Measurements from ENCODE around the gene LCN12.
A peak's percentile ranks its signal among the peaks of the same experiment; 100 is the strongest.

LCN12 gene

DNA sequence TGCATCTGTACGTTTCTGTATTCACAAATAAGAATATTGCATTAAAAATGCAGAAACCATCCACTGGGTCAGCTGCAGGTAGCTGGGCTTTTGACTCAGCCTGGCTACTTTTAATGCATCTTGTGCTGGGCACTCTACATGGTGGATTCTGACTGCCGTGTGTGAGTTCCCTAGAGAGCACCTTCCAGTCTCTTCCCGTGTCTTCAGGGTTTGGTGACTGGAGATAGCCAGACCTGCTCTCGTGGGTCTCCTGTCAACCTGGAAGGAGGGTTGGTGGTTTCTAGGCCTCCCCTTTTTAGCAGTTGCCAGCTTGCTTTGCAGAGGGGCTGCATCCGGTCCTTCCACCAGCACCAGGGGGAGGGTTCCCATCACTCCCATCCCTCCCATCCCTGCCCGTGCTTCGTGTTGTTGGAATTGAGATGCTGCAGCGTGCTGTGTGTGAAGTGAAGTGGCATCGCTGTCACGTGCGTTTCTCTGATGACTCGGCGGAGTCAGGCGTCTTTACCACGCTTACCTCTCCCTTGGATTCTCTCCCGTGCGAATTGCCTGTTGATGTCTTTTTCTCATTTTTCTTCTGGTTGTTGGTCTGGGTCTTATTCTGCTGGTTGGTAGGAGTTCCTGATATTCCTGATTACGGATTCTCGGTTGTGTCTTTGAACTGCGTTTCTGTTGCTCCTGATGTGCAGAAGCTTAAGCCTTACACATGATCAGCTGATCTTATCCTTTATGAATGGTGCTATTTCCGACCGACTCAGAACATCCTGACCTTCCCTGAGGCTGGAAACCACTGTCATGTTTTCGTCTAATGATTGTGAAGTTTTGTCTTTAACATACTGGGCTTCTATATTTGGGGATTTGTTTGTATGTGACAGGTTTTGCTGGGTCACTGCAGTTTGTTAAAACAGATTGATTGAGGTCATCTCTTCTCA, 24.5 kb upstream of the LCN12 start:
- no peak for DNase-seq

DNA sequence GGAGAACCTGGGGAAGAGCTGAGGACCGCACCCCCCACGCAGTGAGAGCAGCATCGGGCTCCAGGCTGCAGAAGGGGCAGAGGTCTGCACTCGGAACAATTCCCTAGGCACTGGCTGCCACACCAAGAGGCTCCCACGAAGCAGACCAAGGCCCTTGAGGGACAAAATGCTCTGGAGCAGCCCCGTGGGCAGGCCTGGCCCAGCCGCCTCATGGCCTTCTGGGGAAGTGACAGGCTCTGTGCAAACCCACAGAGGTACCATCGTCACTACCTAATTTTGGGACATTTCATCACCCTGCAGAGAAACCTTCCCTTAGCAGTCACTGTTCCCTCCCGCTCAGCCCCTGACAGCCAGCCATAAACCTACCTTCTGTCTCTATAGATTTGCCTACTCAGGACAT, 23.5 kb upstream of the LCN12 start:
- DNase-seq = no peak

DNA sequence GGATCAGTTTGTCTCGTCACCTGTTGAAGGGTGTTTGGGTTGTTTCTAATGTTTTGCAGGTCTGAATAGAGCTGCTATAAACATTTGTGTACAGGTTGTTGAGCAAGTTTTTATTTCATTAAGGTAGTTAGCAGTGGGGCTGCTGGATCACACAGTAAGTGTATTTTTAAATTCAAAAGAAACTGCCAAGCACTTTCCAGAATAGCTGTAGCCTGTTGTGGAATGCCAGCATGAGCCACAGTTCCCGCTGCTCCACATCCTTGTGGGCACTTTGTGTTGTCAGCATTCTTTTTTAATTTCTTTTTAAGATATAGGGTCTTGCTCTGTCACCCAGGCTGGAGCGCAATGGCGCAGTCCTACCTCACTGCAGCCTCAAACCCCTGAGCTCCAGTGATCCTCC, 22.1 kb upstream of the LCN12 start:
- no peak for DNase-seq

DNA sequence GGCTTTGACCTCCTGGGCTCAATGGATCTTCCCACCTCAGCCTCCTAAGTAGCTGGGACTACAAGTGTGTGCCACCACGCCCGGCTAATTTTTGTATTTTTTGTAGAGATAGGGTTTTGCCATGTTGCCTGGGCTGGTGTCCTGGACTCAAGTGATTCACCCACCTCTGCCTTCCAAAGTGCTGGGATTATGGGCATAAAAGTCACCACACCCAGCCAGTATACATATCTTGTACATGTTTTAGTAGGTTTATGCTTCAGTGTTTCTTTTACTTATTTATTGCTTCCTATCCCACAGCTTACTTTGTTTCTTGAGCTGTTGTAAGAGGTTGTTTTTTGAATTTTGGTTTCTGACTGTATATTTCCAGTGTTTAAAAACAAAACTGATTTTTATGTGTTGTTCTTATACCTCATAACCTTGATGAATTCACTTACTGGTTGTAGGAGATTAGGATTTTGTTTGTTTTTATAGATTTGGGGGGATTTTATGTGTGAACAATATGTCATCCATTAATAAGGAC, 20.4 kb upstream of the LCN12 start:
- no peak for DNase-seq

DNA sequence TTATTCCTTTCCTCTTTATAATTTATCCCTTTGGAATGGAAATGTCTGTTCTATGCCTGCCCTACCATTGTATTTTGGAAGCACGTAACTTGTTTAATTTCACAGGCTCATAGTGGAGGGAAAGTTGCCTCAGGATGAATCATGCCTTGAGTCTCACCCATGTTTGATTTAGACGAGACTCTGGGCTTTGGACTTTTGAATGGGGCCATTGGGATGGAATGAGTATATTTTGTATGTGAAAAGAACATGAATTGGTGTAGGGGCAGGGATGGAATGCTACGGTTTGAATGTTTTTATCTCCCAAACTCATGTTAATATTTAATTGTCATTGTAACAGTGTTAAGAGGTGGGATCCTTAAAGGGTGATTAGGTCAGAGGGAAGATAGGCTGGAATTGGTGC, 17.8 kb upstream of the LCN12 start:
- no peak for DNase-seq

DNA sequence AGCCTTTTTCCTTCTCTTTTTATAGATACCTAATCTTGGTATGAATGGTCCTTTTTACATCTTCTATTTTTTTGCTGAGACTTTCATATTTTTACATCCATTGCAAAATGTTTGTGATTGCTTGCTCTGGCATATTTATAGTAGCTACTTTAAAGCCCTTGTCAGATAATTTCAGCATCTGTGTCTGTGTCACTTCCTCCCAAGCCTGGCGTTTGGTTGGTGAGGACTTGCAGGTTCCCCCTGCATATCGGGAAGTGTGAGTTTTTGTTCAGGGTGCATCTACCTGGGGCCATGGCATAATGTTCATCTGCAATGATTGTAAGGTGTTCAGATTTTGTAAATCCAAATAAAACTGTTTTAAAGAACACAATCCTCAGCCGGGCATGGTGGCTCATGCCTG, 16.4 kb upstream of the LCN12 start:
- no peak for DNase-seq

DNA sequence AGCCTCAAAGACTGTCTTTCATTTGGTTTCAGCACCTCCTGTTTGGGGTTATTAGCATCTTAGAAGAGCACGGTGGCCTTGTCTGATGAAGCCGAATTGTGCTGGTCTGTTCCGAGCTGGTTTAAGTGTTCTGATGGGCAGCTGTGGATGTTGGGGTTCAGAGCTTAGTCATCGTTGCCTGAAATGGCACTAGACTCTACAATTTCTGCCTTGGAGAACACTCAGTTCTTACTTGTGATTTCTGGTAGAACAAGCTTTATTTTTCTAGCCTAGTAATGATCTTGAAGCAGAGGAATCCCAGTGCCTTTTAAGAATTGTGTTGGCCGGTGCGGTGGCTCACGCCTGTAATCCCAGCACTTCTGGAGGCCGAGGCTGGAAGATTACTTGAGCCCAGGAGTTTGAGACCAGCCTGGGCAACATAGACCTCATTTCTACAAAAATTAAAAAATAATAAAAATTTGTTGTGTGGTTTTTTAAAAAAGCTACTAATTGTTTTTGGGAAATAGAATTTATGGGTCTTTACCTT, 15.4 kb upstream of the LCN12 start:
- no peak for DNase-seq

DNA sequence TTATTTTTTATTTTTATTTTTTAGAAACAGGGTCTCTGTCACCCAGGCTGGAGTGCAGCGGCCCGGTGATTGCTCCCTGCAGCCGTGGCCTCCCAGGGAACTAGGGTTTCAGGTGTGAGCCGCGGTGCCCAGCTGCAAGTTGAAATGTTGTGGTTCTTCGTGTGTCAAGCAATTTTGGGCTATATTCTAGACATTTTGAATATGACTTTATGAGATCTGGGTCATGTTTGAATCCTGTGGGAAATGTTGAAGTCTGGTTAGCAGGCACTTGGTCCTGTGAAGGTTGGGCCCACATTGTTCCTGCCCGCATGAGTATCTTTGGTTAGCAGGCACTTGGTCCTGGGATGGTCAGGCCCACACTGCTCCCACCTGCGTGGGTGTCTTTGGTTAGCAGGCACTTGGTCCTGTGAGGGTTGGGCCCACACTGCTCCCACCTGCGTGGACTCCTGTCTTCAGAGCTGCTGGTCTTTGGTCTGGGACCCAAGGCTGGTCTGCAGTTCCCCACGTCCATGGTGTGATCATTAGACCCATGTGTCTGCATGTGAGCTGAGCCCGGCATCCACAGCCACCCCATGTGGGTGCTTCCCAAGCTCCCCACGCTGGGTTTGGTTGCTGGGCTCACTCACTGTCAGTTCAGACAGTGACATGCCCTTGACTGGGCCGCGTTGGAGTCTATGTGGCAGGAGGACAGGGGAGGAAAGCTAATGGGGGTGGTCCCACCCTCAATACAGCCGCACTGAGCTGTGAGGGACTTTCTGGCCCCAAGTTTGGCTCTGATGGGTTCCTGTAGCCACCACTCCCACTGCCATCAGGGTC, 14.7 kb upstream of the LCN12 start:
- DNase-seq = no peak

DNA sequence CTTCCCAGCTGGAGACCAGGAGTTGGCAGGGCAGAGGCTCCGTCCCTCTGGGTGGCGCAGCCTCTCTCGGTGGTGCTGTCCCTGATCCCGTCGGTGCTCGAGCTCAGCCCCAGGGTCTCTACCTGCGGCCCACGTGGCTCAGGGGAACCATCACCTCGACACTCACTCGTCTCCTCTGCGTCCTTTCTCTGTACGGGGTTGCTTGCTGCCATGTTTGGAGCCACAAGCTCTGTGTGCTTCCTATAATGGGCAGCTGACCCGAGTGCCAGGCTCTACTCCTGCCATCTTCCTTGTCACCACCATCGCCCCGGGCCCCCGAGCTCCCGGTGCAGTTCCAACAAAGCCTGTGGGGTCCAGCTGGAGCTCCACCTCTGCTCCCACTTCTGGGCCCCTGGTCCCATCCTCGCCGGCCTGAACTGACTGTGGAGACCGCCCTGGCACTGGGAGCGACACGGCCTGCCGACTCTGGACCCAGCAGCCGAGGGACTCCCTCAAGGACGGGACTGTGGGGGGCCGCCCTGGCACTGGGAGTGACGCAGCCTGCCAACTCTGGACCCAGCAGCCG, 12.6 kb upstream of the LCN12 start:
- no peak for DNase-seq

DNA sequence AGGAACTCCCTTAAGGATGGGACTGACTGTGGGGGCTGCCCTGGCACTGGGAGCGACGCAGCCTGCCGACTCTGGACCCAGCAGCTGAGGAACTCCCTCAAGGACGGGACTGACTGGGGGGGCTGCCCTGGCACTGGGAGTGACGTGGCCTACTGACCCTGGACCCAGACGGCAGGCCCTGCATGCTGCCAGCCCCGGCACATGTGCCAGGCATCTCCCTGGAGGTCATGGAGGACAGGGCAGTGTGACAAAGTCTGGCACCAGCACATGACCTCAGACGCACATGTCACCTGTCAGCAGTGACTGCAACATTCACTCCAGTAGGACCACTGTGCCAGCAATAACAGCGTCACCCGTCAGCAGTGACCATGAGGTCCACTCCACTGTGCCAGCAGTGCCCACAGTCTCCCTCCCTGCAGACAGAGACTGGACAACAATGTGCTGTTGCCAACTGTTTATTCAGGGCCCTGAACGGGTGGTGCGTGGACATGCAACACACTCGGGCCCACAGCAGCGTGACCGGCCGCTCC, 12.0 kb upstream of the LCN12 start:
- no peak for DNase-seq

DNA sequence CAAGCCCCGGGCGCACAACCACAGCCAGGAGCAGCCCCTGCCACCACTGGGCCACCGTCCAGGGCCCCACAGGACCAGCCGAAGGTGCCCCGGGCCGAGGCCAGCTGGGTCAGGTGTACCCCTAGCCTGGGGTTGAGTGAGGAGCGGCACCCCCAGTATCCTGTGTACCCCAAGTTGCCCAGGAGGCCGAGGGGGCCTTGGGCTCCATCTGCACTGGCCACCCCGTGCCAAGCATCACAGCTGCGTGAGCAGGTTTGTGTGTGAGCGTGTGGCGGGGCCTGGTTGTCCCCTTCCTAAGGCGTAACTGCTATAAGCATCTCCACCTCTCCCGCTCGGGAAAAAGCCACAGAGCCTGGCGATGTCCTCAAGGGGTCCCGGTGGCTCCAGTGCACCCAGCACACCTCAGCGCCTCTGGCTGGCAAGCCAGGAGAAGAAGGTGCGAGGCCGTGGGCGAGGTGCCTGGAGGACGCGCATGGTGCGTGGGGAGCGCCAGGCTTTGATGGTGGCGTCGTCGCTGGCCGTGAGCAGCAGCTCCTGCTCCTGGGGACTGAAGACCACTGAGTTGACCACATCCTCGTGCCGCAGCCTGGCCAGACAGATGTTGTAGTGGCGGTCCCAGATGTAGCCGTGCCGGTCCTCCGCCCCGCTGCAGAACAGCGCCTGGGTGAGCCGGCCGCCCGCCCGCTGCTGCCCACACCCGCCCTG, 11.4 kb upstream of the LCN12 start:
- no peak for DNase-seq

DNA sequence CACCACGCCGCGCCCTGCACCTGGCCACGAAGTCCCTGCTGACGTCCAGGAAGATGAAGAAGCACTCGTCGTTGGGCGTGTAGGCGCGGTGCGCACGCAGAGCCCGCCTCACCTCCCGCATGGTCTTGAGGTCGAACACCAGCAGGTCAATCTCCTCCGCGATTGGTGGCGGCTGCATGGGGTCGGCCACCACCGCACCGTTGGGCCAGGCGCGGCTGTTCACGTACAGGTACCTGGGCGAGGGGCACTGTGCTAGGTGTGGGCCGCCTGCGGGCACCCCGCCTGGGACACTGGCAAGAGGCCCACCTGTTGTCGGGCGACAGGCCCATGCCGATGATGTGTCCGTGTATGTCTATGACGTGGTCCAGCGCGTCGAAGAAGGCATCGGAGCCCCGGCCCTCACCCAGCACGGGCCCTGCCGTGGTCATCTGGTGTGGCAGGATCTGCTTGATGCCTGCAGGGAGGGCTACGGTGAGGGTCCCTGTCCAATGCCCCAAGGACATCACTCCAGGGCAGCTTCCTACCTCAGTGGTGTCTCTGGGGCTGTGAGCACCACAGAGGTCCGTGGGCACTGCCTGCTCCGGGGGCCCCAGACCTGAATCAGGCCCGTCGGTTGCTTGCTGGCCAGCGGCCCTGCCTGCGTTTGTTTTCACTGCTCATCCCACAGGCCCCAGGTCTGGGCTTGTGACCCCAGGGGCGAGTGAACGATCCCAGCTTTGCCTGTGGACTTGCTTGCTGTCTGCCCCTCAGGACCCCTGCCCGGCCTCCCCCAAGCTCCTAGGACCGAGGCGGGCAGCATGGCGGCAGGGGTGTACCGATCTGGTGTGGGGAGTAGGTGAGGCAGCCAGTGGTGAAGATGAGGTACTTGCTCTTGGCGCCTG, 10.6 kb upstream of the LCN12 start:
- DNase-seq = no peak

DNA sequence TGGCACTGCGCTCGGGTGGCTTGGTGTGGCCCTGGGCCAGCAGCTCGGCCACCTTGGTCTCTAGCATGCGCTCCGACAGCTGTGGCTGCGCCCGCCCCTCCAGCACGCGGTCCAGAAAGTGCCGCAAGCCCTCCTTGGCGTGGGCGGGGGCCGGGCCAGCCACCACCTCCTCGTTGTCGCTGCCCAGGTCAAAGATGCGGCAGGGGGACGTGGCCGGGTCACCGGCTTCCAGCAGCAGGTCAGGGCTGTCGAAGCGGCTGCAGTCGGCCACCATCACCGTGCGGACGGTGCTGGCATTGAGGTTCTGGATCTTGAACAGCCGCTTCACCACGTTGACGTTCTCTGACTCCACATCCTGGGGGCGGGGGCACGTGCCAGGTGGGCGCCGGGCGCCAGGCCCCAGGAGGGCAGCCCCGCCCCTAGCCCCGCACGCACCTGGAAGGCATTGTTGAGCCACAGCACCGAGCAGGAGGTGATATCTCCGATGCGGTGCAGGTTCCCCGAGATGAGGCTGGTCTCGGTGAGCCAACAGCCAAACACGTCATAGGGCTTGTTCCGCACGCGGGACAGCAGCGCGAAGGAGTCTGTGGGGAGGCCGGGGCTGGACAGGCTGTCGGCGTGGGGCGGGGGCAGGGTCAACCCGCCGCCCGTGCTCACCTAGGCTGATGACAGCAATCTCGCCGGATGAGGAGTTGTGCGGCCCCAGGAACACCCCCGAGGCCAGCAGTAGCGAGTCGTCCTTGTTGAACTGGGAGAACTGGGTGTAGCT, 9.8 kb upstream of the LCN12 start:
- no peak for DNase-seq

DNA sequence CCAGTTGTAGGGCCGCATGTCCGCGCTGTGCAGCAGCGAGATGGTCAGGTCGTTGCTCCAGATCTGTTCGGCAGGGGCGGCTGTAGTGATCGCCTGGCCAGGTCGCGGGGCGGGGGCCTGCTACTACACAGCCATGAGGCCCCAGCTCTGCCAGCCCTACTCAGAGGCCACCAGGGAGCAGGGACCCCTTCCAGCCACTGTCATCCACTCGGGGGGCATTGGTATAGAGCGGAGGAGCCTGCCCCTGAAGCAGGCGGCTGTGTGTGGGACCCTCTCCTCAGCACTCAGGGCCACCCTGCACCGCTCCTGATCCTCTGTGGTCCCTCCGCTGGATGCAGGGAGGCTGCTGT, 9.2 kb upstream of the LCN12 start:
- DNase-seq = no peak

DNA sequence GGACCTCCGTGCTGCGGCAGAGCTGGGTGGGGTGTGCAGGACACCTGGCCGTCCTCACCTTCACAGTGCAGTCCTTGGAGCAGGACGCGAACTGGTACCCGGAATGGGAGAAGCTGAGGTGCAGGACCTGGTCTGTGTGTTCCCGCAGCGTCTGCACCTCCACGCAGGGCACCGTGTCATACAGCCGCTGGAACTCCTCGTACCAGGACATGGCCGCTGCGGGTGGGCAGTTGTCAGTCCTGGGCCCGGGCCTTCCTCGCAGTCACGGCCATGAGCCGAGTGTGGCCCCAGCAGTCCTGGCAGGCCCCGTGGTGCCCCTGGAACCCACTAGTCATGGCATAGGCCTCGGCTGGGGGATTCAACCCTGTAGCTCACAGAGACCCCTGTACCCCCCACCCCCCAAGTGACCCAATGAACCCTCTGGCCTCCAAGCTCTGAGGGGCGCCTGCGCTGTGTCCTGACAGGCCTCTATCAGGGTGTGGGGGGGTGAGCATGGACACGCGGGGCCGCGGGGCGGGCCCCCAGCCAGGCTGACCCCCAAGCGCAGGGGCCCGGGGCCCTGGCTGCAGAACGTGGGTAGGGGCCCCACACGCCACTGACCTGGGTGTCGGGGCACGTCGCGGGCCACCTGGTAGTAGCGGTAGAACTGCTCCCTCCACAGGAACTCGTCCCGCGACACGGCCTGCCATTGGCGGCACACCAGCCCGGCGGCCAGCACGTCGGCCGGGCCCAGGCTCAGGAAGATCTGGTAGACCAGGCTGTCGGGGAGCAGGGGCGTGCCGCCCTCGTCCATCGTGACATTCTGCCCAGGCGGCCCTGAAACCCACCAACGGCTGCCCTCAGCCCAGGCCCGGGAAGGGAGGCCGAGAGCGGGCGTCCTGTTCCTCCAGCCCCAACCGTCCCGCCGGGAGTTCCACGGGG, 8.5 kb upstream of the LCN12 start:
- DNase-seq = no peak

DNA sequence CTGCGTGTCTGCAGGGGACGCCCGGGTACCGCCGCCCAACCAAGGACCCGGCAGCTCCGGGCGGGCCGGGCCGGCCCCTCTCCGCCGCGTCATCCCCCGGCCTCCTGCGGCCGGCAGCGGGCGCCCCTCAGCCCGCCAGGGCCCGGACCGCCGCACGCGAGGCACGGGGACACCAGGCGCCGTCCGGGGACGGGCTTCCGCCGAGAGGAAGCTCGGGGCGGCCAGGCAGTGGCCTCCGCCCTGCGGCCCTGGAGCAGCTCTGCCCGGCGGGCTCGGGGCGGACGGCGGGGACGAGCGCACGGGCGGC, 7.9 kb upstream of the LCN12 start:
- no peak for DNase-seq

DNA sequence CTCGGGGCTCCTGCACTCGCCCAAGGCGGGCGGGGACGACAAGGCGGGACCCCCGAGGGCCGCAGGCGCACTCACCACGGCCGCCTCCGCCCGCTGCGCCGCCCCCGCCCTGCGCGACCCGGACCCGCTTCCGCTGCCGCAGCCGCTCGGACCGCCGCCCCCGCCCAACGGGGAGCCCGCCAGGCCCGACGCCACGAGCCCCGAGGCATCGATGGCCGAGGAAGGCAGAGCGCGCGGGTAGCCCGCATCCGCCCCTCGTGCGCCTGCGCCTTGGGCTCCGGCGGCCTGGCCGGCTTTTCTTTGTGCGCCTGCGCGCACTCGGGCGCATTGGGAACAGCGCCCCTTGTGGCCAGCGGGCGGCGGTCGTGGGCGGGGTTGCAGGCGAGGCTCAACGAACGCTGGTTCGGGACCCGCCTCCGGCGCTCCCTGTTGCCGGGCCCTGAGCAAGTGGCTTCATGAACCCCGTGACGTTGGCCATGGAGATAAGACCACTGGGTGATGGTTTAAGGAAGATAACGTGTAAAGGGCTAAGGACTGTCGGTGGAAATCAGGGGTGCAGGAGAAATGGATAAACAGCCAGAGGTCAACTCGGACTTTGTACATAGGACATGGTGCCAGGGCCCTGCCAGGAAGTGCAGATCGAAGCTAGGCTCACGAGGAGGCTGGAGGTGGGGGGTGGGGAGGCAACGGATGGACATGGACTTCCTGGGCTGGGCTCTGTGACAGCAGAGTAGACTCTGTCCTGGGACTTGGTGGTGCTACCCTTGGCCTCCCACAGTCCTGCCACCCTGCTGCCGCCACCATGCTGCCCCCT, 7.3 kb upstream of the LCN12 start, which contains the start of the genes C8G and FBXW5:
Gene C8G, plus strand, starts transcription at position 725 of the 814 bp plus-strand sequence. Its CDS starts 78 bp downstream, at position 803.
Gene FBXW5, minus strand, starts transcription at position 220 of the 814 bp plus-strand sequence. CDS start 655 bp downstream, outside the sequence.
- DNase-seq = peak; percentile 75
